HCT116 (cell line): Measurements from ENCODE around the gene SKAP1. TPM values are rescaled to one million over a fixed set of nuclear protein-coding genes. Genes with fewer than 3 reads are reported as not detected.

Experiments used
- ATAC-seq: fragments of 200-7000 bp; cut with Tn5 transposase; 2 replicates; pipeline ENCODE4 v1.9.1; 2020; ENCODE audit warnings: mild to moderate bottlenecking, moderate library complexity
- BruUV-seq: library from RNA; stranded (reverse); fragments of 400-500 nt; replicated peaks from 2 replicates; lab custom pipeline; 2021; lab: Mats Ljungman, UMichigan
- CTCF ChIA-PET: fragments of 300-600 bp; sonication (Branson Sonifier 250); formaldehyde crosslinking; loops from one replicate; lab custom pipeline; 2021; ENCODE audit warnings: antibody characterized with exemption; lab: Charles Lee
- POLR2A ChIA-PET: fragments of 300-600, 350-600 bp; sonication (Branson Sonifier 250); formaldehyde crosslinking; loops from one replicate; lab custom pipeline; 2021; ENCODE audit warnings: antibody characterized with exemption; lab: Charles Lee
- RAD21 ChIA-PET, 2 experiments: fragments of 300-600 bp; sonication (Branson Sonifier 250); formaldehyde crosslinking; loops; one replicate each; lab custom pipeline; 2023; ENCODE audit warnings: low total read pairs in 2 of 2; ENCODE audit not compliant: uncharacterized antibody in 2 of 2, unreplicated experiment in 2 of 2, low non-redundant PET in 1 of 2; lab: Charles Lee
- DNase-seq: peaks from one replicate; pipeline ENCODE4 v3.0.0-alpha.2; 2010; ENCODE audit warnings: low read depth, low spot score
- H2AFZ ChIP-seq: fragments of 200-600 bp; shearing (Covaris generic), sonication (generic); 2 replicates; pipeline ENCODE4 v1.6.1; 2017; ENCODE audit warnings: low read depth, mixed run types, mixed read lengths, antibody characterized with exemption, low read length; ENCODE audit not compliant: poor library complexity, severe bottlenecking
- H3K27ac ChIP-seq: 2 replicates; pipeline ENCODE4 v1.5.1; 2012; ENCODE audit warnings: low read depth, low read length
- H3K27me3 ChIP-seq: fragments of 200-600 bp; sonication (generic); 2 replicates; pipeline ENCODE4 v1.6.1; 2016; ENCODE audit warnings: mixed run types, low read length, mixed read lengths; ENCODE audit not compliant: insufficient read depth
- H3K36me3 ChIP-seq, 2 experiments: fragments of 200-500 bp in 1 of 2; fragments of 200-600 bp in 1 of 2; sonication (Bioruptor generic) in 1 of 2; sonication (generic) in 1 of 2; 2 replicates each; pipeline versions ENCODE4 v1.5.1 to v1.6.1; 2014 to 2016; ENCODE audit warnings: low read length in 2 of 2, inconsistent platforms in 1 of 2, mixed read lengths in 1 of 2, mixed run types in 1 of 2; ENCODE audit not compliant: insufficient read depth in 2 of 2, control insufficient read depth in 1 of 2
- H3K4me1 ChIP-seq, 2 experiments: fragments of 200-600 bp in 1 of 2; sonication (generic) in 1 of 2; 2 replicates each; pipeline versions ENCODE4 v1.5.1 to v1.6.1; 2012 to 2017; ENCODE audit warnings: low read length in 2 of 2, inconsistent platforms in 1 of 2, mild to moderate bottlenecking in 1 of 2, mixed read lengths in 1 of 2, mixed run types in 1 of 2, moderate library complexity in 1 of 2; ENCODE audit not compliant: insufficient read depth in 2 of 2, control insufficient read depth in 1 of 2
- H3K4me2 ChIP-seq: fragments of 200-600 bp; sonication (generic); 2 replicates; pipeline ENCODE4 v1.6.1; 2017; ENCODE audit warnings: mixed run types, low read length, mixed read lengths
- H3K4me3 ChIP-seq, 2 experiments: fragments of 200-600 bp in 1 of 2; sonication (generic) in 1 of 2; replicated peaks in 1 of 2; 2 replicates each; pipeline ENCODE4 v1.5.1; 2011 to 2016; ENCODE audit warnings: low read length in 2 of 2, control low read depth in 1 of 2, low read depth in 1 of 2, mild to moderate bottlenecking in 1 of 2, mixed read lengths in 1 of 2, mixed run types in 1 of 2
- H3K79me2 ChIP-seq: fragments of 200-600 bp; sonication (generic); 2 replicates; pipeline ENCODE4 v1.6.1; 2017; ENCODE audit warnings: mild to moderate bottlenecking, mixed run types, low read length, moderate library complexity, mixed read lengths; ENCODE audit not compliant: insufficient read depth
- H3K9ac ChIP-seq: fragments of 200-600 bp; sonication (generic); 2 replicates; pipeline ENCODE4 v1.6.1; 2016; ENCODE audit warnings: low read length, mixed read lengths
- H3K9me2 ChIP-seq: fragments of 200-600 bp; sonication (generic), shearing (Covaris generic); 2 replicates; pipeline ENCODE4 v1.6.1; 2017; ENCODE audit warnings: mixed run types, mild to moderate bottlenecking, moderate library complexity; ENCODE audit not compliant: insufficient read depth
- H3K9me3 ChIP-seq, 2 experiments: fragments of 200-500 bp in 1 of 2; fragments of 200-600 bp in 1 of 2; sonication (Bioruptor generic) in 1 of 2; sonication (generic) in 1 of 2; 2 replicates each; pipeline ENCODE4 v1.6.1; 2014 to 2017; ENCODE audit warnings: low read length in 2 of 2, mixed read lengths in 2 of 2, inconsistent platforms in 1 of 2, low read depth in 1 of 2, mild to moderate bottlenecking in 1 of 2, mixed run types in 1 of 2, moderate library complexity in 1 of 2; ENCODE audit not compliant: control insufficient read depth in 1 of 2, insufficient read depth in 1 of 2
- H4K20me1 ChIP-seq: fragments of 200-600 bp; sonication (generic), shearing (Covaris generic); 2 replicates; pipeline ENCODE4 v1.6.1; 2017; ENCODE audit warnings: mixed run types, mild to moderate bottlenecking, moderate library complexity; ENCODE audit not compliant: insufficient read depth
- ATF3 ChIP-seq: IDR thresholded peaks from 2 replicates; pipeline ENCODE4 v1.6.1; 2012
- CBX3 ChIP-seq: IDR thresholded peaks from 2 replicates; pipeline ENCODE4 v1.6.1; 2012; ENCODE audit warnings: low read depth
- CTCF ChIP-seq, 3 experiments: fragments of 200-600 bp in 1 of 3; sonication (generic) in 1 of 3; IDR thresholded peaks in 2 of 3; conservative IDR thresholded peaks in 1 of 3; 2 replicates each; pipeline ENCODE4 v1.5.1; 2012 to 2017; ENCODE audit warnings: low read depth in 2 of 3, low read length in 2 of 3, antibody characterized with exemption in 1 of 3, borderline replicate concordance in 1 of 3, control low read depth in 1 of 3, mild to moderate bottlenecking in 1 of 3, mixed read lengths in 1 of 3, mixed run types in 1 of 3, moderate library complexity in 1 of 3; ENCODE audit not compliant: insufficient read depth in 1 of 3
- EGR1 ChIP-seq: IDR thresholded peaks from 2 replicates; pipeline ENCODE4 v1.6.1; 2012; ENCODE audit warnings: low read depth
- ELF1 ChIP-seq: IDR thresholded peaks from 2 replicates; pipeline ENCODE4 v1.6.1; 2012; ENCODE audit warnings: low read depth, borderline replicate concordance
- EZH2 ChIP-seq: fragments of 200-600 bp; sonication (generic); IDR thresholded peaks from 2 replicates; pipeline ENCODE4 v1.6.1; 2017; ENCODE audit warnings: antibody characterized with exemption, mixed run types
- EZH2phosphoT487 ChIP-seq: fragments of 200-600 bp; IDR thresholded peaks from 2 replicates; pipeline ENCODE4 v1.6.1; 2018; ENCODE audit warnings: antibody characterized with exemption, borderline replicate concordance
- JUND ChIP-seq: IDR thresholded peaks from 2 replicates; pipeline ENCODE4 v1.6.1; 2012
- POLR2A ChIP-seq: IDR thresholded peaks from 2 replicates; pipeline ENCODE4 v1.7.0; 2011; ENCODE audit warnings: borderline replicate concordance; ENCODE audit not compliant: insufficient read depth, insufficient read length; ENCODE audit errors: extremely low read depth
- RAD21 ChIP-seq: IDR thresholded peaks from 2 replicates; pipeline ENCODE4 v1.6.1; 2012; ENCODE audit warnings: low read depth, mild to moderate bottlenecking
- REST ChIP-seq: IDR thresholded peaks from 2 replicates; pipeline ENCODE4 v1.6.1; 2012; ENCODE audit warnings: low read depth
- SIN3A ChIP-seq: IDR thresholded peaks from 2 replicates; pipeline ENCODE4 v1.6.1; 2012; ENCODE audit warnings: low read depth
- SP1 ChIP-seq: IDR thresholded peaks from 2 replicates; pipeline ENCODE4 v1.6.1; 2012; ENCODE audit warnings: low read depth
- SRF ChIP-seq: IDR thresholded peaks from 2 replicates; pipeline ENCODE4 v1.6.1; 2012; ENCODE audit warnings: low read depth
- TCF7L2 ChIP-seq: IDR thresholded peaks from 2 replicates; pipeline ENCODE4 v1.7.0; 2011; ENCODE audit warnings: borderline replicate concordance, inconsistent platforms; ENCODE audit not compliant: insufficient read depth, insufficient read length; ENCODE audit errors: extremely low read depth
- YY1 ChIP-seq: IDR thresholded peaks from 2 replicates; pipeline ENCODE4 v1.6.1; 2011; ENCODE audit warnings: low read length, low read depth, moderate library complexity, mild to moderate bottlenecking; ENCODE audit not compliant: insufficient replicate concordance; ENCODE audit errors: extremely low read depth
- ZBTB33 ChIP-seq: IDR thresholded peaks from 2 replicates; pipeline ENCODE4 v1.6.1; 2011; ENCODE audit warnings: mild to moderate bottlenecking, low read length, moderate library complexity; ENCODE audit not compliant: insufficient replicate concordance; ENCODE audit errors: extremely low read depth
- ZFX ChIP-seq: fragments of 450-650 bp; IDR thresholded peaks from 2 replicates; pipeline ENCODE4 v1.6.1; 2017
- ZNF274 ChIP-seq: fragments of 200-500 bp; sonication (Bioruptor generic); IDR thresholded peaks from 2 replicates; pipeline ENCODE4 v1.6.1; 2014; ENCODE audit warnings: mild to moderate bottlenecking, low read depth, low read length, inconsistent platforms
- intact Hi-C: fragments of 100-400 bp; cut with micrococcal nuclease; formaldehyde crosslinking; loops from 2 replicates; pipeline ENCODE4 v1.10.0; 2022
- total RNA-seq: library from RNA; stranded (reverse); gene quantifications from one replicate; pipeline ENCODE4 v1.2.1, GENCODE V29; 2021; ENCODE audit not compliant: unreplicated experiment

Gene SKAP1
- total RNA-seq, 1 experiment from 2014 or later = 12.4 TPM

- no peaks in the 10 kb centered on the region for H3K9me3 ChIP-seq
- H3K27me3 ChIP-seq = no peaks in the 10 kb centered on the region
- CTCF ChIA-PET = no interaction called here
These were observed 129.0 kb downstream of the SKAP1 start for GRCh38 chr17:48301002-48301401.

More at GRCh38 chr17:48301002-48301401, 129.0 kb downstream of the SKAP1 start:
- POLR2A ChIA-PET = no interaction called here
- Histone ChIP-seq H3K4me2 (no peak overlapping the region), H3K79me2 (no peaks in the 10 kb centered on the region), H4K20me1 (no peaks in the 10 kb centered on the region), H3K4me3 (no peak overlapping the region), H3K27ac (no peak overlapping the region), H3K4me1 (no peaks in the 10 kb centered on the region), H2AFZ (no peak overlapping the region), H3K9ac (no peak overlapping the region), H3K9me2 (no peaks in the 10 kb centered on the region), H3K36me3 (no peaks in the 10 kb centered on the region)
- DNase-seq (no peak), ATAC-seq (no peak)
- intact Hi-C loops = no loop called here
- TF ChIP-seq REST (no peak), POLR2A (no peak), EZH2phosphoT487 (no peak), CBX3 (no peak), SIN3A (no peak), YY1 (no peak), TCF7L2 (no peak), SP1 (no peak), ATF3 (no peak), ELF1 (no peak), ZBTB33 (no peak), CTCF (IDR thresholded peaks at IDR 0.05 in 2 of 3, conservative IDR thresholded peaks at IDR 0.05 in 1 of 3; ENCODE audit: borderline replicate concordance in 1 of 3, insufficient read depth in 1 of 3, low read depth in 2 of 3, low read length in 2 of 3) (no peak), RAD21 (no peak), JUND (no peak), EZH2 (no peak), ZFX (no peak), EGR1 (no peak), SRF (no peak), ZNF274 (no peak)
- RAD21 ChIA-PET = no interaction called here
- BruUV-seq = no TSS peak
